Fibroblast of gingiva (primary cell): Measurements from ENCODE around the gene KIZ.
A peak's percentile ranks its signal among the peaks of the same experiment; 100 is the strongest.
"Not testable (repeated sequence)": the region's sequence is repeated elsewhere in the genome, so short reads cannot be mapped to it uniquely, and the experiment has no call there.

Source experiments
- DNase-seq: peaks from one replicate; pipeline ENCODE4 v3.0.0-alpha.2; 2011; ENCODE audit warnings: low read depth

KIZ gene

DNA sequence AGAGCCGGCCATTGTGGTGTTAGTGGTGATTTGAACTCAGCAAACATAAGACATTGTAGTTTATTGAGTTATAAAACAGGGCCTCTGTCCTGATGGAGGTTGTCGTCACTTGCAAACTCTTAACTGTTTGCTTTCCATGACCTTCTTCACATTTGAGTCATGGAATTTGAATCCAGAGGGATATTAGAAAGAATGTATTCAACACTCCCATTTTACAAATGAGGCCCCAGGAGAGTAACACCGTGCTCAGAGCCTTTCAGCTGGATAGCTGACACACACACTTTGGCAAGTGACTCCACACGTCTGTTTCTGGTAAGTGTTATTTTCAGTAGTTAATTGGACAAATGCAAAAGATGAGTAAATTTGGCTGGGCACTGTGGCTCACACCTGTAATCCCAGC lies 104.8 kb downstream of the KIZ start:
- DNase-seq: no peak

DNA sequence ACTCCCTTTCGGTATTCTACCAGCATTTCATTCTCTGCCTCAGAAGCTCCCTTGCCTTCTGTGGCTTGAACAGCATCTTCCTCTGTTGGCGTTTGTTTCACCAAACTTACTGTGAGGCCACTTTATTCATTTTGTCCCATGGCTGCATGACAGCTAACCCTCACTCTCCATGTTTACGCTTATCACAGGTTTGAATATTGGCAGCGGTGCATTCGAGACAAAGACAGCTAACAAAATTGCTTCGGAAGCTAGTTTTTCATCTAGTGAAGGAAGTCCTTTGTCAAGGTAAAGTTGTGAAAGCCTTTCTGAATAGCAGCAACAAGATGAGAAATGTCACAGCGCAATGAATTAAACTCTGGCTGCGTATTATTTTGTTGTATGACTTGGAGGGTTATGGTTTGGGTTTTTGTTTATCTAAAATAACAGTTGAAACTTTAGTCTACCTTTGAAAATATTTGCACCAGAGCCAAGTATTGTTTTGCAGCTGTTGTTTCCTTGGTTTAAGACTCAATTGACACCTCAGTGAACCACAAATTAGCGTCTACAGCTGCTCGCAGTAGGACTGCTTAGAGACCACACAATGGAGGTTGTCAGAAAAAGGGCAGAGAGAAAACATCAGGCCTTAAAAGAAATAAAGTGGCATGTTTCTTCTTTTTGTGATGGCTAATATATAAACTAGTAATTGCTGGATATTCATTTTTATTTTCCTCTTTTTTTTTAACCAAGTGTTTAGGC lies 106.8 kb downstream of the KIZ start:
- DNase-seq: no peak

DNA sequence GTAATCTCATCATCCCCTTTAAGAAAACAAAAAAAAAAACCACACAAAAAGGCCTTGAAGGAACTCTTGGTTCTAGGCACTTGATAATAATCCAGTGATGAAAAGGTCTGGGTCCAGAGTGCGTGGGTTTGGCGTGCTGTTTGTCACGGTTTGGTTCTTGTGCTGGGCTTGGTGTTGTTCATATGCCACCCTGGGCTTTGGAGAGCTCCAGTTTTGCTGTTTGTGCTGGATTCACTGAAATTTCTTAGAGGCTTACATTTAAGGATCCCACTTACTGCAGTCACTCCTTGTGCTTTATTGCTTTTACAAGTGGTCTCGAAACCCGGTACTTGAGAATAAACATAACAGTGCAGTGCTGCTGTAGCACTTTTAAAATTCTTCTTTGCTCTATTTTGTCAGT lies 108.4 kb downstream of the KIZ start:
- DNase-seq: no peak

DNA sequence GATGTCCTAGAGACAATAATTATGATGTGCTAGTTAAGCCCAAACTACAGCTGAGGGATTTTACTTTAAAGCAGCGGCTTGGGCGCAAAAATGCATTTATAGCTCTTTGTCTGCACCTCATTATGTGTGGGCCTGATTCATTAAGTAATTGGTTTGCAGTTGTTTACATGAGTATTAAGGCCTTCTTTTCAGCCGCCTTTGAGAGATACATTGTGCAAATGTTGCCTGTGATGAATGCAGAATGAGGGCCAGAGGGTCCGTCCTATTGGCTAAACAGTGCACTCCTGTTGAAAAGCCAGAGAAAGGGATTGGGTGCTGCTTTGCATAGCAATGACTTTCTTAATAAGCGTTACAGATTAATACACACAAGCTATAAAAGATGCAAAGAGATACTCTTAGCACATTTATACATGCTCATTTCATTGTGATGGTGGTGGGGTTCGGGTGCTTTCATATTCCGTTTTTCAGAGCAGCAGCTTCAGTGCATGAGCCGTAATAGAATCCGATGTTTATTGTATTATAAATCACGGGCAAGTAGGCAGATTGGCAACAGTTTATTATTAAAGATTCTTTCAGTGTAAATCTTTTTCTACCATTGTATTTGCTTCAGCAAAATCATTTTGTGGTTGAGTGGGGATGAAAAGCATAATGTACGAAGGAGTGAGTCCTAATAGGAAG lies 109.1 kb downstream of the KIZ start:
- no peak for DNase-seq

DNA sequence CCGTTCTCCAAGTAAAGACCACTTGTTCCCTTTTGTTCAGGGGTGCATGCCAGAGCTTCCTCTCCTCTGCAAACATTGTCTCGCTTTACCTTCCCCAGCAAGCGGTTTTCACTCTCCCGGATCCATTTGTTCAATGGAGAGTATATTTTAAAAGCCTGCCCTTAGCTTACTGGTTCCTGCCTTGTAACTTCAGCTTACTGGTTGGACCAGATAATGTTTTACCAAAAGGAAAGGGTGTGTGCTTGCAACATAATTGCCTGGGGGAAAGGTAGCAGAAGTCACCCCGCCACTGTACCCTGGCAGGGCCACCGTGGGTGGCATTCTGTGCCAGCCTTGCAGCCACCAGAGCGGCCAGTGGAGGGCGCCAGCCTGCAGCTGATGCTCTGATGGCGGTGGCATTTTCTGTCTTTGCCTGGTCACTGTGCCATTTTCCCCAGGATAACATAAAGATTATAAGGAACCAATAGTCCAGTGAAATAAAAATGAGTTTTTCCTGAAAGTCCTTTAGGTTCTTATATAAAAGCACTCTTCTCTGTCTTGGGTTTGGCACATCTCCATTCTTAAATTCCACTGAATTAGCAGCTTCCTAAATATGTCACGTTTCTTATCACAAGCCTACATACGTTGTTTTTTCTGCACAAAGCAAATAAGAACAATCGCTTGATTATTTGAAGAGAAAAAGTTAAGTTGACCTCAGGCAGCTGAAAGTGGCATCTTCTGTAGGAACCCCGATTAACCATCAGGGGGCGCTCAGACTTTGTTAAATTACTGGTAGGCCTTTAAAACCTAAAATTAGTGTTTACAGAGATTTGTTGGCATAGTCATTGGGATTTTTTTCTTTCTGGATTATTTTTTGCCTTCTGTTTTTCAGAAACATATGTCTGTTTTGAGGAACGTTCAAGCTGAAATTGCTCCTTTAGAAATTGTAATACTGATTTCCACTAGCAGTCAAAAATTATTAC lies 109.9 kb downstream of the KIZ start:
- DNase-seq: peak; percentile 48

DNA sequence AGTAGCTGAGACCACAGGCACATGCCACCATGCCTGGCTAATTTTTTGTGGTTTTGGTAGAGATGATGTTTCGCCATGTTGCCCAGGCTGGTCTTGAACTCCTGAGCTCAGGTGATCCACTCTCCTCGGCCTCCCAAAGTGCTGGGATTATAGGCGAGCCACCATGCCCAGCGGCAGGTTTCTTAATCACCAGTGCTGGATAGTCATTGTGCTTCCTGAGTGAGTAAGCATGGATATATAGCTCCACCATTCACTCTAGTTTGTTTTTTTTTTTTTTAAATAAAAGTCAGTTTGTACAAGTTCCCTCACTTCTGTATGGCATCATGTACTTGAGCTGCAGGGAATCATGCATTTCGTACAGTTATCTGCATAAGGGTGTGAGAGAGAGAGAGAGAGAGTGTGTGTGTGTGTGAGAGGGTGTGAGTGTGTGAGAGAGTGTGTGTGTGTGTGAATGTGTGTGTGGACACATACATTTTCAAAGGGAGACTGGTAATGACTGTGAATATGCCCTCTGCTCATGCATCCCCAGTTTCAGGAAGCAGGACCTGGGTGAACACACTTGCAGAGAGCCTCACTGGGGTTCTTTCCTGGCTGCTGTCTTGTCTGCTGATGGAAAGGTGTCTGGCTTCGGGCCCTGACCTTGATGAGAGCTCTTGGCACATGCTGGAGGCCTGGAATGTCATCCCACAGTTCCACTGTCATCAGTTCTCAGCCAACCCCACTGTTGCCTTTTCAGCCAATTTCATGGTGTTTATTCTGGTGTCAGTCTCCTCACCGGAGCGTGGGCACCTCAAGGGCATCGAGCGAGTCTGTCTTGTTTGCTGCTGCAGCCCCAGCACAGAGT lies 112.3 kb downstream of the KIZ start:
- DNase-seq: no peak

DNA sequence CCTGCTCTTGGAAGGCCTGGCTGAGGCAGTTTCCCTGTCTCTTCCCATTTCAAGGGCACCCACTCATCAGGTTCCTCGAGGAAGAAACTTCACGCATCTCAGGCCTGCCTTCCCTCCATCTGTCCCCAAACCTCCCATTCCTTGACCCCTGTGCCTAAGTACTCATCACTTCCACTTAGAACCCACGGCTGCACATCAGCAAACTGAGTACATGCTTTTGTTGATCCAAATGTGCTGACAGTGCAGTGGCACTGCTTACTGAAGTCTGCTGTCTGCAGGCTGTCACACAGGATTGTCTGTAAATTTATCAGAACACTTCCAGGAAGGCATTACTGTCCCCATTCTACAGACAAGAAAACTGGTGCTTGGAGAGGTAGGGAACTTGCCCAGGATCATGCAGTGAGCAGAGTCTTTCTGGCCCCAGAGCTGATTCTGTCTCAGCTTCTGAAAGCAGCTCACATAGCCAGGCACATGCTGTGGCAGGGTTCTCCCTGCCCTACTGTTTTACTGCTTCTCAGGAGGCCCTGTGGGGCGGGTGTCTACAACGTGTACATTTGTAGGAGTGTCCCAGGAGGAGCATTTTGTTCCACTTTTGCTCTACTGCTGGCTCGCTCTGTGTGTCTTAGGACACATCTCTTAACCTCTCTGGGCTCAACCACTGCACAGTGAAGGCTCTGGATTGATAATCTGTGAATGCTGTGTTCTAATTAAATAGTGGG lies 113.1 kb downstream of the KIZ start:
- DNase-seq: no peak

DNA sequence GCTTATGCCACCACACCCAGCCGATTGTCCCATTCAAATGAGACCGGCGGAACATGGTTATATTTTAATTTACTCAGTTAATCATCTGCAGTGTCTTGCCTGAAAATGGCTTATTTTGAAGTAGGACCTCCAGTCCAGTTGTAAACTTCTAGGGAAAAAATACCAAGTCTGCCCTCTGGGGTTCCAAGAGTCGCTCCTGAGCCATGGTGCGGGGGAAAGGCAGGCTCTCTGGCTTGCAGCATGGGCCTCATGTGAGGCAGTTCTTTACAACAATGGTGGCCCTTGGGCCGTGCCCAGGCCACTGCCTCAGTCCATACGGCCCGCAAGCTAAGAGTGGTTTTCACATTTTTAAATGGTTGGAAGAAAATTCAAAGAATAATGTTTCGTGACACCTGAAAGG lies 114.5 kb downstream of the KIZ start:
- DNase-seq: no peak

DNA sequence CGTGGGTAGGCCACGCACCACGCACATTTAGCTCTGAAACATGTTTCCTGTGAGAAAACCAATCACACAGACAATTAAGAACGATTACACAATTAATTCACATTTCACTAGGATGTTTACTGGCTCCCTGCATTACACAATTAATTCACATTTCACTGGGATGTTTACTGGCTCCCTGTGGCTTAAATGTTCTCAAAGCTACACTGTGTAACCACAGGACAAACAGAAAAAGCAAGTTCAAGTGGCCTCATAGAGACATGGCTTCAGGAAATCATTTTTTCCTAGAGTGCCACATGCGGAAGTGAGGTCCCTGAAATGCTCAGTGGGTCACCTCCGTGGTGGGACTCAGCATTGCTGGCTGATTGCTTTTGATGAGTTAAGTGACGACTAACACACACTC lies 115.5 kb downstream of the KIZ start:
- no peak for DNase-seq

DNA sequence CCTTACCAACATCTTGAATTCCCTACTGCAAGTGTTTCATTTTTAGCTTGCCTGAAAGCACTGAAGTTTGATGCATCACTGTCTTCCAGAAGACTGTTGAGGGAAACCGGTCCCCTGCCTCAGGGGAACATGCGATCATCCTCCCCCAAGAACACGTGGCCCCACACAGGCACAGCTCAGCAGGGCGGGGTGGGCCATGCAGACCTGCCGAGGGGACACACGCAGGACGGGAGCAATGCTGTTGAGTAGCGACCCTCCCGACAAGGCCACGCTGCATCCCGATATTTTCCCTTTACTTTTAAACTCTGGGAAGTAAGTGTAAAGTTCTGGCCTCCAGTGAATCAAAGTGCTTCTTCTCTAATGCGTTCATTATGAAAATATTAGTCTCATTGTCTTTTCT lies 117.9 kb downstream of the KIZ start:
- DNase-seq: no peak

DNA sequence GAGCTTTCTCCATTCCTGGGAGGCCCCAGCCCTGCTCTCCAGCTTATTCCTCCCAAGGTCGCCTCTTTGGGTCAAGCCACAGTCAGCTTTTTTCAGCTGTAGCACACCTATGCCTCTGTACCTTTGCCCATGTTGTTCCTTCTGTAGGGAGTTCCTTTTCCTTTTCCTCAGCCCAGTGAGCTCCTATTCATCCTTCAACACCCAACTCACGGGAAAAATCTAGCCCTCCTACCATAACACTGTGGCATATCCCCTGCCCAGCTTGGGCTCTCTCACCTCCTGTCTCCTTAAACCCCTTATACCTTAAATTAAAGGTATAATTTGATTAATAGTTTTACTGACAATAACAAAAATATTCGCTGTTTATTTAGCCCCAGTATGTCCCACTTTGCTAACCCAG lies 118.9 kb downstream of the KIZ start:
- no peak for DNase-seq

DNA sequence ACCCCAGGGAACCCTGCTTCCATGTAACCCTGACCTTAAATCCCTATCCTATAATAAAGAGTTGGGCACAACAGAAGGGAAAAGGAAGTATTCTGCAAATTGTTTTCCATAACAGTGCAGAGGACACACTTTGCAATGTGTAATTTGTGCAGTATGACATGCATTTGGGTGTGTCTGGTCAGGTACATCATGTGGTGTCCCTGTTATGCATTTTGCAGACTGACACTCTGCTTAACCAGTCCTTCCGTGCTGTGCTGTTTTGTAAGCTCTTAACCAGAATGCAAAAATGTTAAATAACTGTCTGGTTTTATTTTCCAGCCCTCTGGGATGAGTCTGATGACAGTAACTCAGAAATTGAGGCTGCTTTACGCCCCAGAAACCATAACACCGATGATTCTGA lies 120.3 kb downstream of the KIZ start:
- DNase-seq: no peak

DNA sequence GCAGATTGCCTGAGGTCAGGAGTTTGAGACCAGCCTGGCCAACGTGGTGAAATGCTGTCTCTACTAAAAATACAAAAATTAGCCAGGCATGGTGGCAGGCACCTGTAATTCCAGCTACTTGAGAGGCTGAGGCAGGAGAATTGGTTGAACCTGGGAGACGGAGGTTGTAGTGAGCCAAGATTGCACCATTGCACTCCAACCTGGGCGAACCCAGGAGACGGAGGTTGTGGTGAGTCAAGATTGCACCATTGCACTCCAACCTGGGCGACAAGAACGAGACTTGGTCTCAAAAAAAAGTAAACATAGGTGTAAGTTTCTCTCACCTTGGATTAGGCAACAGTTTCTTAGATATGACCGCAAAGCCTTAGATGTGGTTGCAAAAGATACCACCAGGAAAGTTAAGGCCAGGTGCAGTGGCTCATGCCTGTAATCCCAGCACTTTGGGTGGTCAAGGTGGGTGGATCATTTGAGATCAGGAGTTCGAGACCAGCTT lies 121.8 kb downstream of the KIZ start:
- not testable (repeated sequence) for DNase-seq

DNA sequence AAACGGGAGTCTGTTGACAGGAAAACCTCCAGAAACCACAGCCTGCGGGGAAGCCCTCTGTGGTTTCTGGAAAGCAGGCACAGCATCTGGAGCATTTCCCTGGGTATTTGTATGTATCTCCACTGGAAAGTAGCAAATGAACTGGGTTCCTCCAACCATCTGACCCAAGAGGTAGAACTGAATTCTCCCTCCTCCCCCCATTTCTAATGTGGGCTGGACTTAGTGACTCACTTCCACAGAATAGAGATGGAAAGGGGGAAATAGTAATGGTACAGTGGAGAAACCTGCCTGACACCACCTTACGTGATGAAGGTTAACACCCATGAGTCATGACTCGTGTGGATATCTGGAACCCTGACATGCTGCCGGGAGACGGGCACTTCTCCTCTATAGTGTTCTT lies 125.4 kb downstream of the KIZ start:
- DNase-seq: no peak

DNA sequence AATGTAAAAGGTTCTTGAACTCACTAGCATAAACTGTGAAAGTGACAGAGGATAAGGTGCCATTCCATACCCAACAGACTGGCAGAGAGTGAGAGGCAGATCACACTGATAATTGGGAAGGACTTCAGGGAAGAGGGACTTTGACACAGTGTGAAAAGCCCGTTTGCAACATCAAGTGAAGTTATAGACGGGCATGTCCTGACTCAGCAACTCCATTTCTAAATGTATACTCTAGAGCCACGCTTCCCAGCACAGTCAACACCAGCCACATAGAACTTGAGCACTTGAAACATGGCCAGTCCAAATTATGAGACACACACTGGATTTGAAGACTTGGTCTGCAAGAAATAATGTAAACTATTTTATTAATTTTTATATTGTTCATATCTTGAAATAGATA lies 131.3 kb downstream of the KIZ start:
- no peak for DNase-seq

DNA sequence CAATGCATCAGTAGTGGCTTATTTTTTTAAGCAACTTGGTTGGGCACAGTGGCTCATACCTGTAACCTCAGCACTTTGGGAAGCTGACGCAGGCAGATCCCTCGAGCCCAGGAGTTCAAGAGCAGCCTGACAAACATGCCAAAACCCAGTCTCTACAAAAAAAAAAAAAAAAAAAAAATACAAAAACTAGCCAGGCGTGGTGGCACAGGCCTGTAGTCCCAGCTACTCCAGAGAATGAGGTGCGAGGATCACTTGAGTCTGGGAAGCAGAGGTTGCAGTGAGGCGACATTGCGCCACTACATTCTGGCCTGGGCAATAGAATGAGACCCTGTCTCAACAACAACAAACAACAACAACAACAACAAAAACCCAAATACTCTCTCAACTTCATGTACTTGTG lies 132.5 kb downstream of the KIZ start:
- no peak for DNase-seq

DNA sequence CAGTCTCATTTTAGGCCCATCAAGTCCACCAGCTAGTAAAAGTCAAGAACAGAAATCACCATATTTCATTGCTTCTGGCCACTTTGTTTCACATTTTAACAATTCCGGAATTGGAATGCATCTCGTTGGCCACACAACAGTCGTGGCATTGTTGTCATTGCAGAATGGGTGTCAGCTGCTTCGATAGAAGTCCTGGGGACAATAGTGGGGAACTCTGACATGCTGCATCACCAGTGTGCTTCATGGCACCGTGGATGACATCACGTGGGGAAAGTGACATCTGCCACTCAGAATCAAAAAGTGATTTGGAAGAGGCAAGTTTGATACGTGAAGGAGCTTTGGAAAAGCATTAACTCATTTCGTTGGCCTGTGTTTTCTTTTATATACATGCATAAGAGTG lies 133.5 kb downstream of the KIZ start:
- DNase-seq: no peak

DNA sequence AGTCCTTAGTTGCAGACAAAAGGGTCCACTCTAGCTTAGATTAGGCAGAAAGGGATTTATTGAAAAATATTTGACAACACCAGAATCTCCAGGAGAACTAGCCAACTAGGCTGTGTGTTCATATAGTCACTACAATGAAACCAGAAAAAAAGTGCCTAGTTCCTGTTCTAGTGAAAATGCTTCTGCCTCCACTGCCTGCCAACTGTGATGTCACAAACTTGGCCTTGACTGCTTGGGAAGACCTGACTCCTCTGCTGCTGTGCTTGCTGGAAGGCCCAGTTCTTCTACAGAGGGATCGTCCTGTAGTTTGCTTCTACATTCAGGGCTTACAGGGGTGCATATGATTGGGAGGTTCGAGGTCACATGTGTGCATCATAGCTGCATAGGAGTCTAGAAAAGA lies 136.9 kb downstream of the KIZ start:
- no peak for DNase-seq

DNA sequence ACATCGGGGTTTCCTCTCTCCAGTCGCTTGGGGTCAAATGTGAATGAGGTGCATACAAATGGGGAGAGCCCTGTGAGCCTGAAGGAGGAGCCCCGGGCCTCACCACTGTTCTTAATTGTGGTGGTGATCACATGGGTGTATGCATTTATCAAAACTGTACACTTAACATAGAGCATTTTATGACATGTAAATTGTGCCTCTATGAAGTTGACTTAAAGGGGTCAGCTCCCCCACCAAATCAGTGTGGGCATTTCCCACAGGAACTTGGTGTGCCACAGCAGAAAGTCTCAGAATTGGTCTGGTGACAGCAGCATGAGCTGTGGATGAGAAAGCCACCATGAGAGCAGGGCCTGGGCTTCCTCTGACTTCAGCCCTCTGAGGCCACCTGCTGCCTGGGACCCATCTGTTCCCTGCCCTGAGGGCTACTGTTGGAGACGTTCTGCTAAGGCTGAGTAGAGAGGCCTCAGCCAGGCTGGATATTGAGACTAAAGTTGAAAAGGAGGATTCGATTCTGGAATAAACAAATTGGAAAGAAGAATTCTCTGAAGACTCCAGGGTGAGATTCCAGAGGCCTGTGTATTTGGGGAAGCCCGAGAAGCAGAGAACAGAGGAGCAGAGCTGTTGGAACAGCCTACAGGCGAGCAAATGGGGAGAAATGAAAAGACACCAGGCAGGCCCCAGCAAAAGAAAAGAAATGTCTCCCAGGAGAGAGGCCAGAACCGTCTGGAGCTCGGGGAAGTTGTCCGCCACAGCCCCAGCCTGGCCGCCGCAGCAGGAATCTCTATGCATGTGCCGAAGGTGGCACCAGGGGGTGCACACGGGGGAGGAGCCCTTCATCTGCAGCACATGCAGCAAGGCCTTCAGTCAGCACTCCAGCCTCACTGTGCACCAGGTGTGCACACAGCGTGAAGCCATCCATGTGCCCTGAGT lies 139.6 kb downstream of the KIZ start:
- DNase-seq: no peak

DNA sequence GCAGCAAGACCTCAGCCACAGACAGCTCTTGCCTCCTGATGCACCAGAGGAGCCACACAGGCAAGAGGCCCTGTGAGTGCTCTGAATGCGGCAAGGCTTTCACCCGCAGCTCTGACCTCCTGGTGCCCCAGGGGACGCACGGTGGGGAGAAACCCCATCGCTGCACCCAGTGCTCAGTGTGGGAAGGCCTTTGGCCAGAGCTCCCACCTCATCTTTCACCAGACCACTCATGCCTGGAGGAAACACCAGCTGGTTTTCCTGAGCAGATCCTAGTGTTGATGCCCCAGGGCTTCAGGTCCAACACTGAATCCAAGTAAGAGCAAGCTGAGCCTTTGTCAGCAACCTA lies 140.3 kb downstream of the KIZ start:
- no peak for DNase-seq
